Islet of Langerhans (tissue), 1 donor: ENCODE measurements around the gene TMEM51.

ENCODE experiments used
- FAIRE-seq: peaks from one replicate; lab custom pipeline; 2011; peaks lifted over from hg19 to GRCh38; lab: Jason Lieb, UNC

Gene TMEM51

GRCh38 chr1:15249081-15249480 lies 95.5 kb downstream of the TMEM51 start:
- FAIRE-seq, result no peak

- FAIRE-seq, result no peak
Observed at GRCh38 chr1:15251857-15252835, 98.6 kb downstream of the TMEM51 start.

- FAIRE-seq, result no peak
Observed at GRCh38 chr1:15254559-15254958, 101.0 kb downstream of the TMEM51 start.

GRCh38 chr1:15255582-15256149 lies 102.1 kb downstream of the TMEM51 start:
- no peak for FAIRE-seq

- FAIRE-seq, result no peak
Observed at GRCh38 chr1:15256584-15256983, 103.0 kb downstream of the TMEM51 start.

GRCh38 chr1:15257309-15257708 lies 103.8 kb downstream of the TMEM51 start:
- FAIRE-seq, result no peak

- no peak for FAIRE-seq
Observed at GRCh38 chr1:15258833-15259621, 105.5 kb downstream of the TMEM51 start.

GRCh38 chr1:15259622-15260007 lies 106.1 kb downstream of the TMEM51 start:
- no peak for FAIRE-seq

- FAIRE-seq, result no peak
Observed at GRCh38 chr1:15260418-15261154, 107.0 kb downstream of the TMEM51 start.

GRCh38 chr1:15261155-15262002 lies 107.8 kb downstream of the TMEM51 start:
- no peak for FAIRE-seq

- FAIRE-seq, result no peak
Observed at GRCh38 chr1:15262003-15262377, 108.4 kb downstream of the TMEM51 start.

GRCh38 chr1:15262706-15263105 lies 109.2 kb downstream of the TMEM51 start:
- FAIRE-seq, result no peak

- no peak for FAIRE-seq
Observed at GRCh38 chr1:15264769-15265168, 111.2 kb downstream of the TMEM51 start.
